ENCODE measurements around the gene CLEC18A. TPM values are rescaled to one million over a fixed set of nuclear protein-coding genes. Genes with fewer than 3 reads are reported as not detected.
"Not testable (repeated sequence)": the region's sequence is repeated elsewhere in the genome, so short reads cannot be mapped to it uniquely, and the experiment has no call there.

Gene CLEC18A
- total and polyA plus RNA-seq, 2 of the 4 experiments (the other 2 are of a cell fraction): under 0.01 TPM; not detected in 1

DNA sequence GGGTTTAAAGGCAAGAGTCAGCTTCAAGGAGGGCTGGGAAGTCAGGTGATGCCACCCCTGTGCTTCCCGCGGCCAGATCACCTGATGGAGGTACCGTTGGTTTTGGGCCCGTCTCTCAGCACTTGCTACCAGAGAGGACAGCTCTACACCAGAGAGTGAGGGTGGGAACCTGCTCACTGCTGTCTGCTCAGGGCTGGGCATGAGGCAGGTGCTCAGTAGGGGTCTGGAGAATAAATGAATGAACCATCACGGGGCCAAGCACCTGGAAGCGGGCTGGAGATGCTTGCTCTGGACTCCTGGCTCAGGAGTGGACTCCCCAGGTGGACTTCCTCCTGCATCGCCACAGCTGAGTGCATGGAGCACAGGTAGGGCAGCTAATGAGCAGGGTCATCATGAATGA lies 21.0 kb downstream of the CLEC18A start:
- H2AK9ac ChIP-seq (replicated peaks; ENCODE audit: low read depth, low read length, poor library complexity); ATAC-seq (ENCODE audit: low read depth); H3K79me1 ChIP-seq (ENCODE audit: low read depth in 1 of 2, low read length in 2 of 2); H3K56ac ChIP-seq (ENCODE audit: extremely low read depth, insufficient read depth, low read length); BruUV-seq (replicated peaks); intact Hi-C loops (cut with micrococcal nuclease); H3K9me1 ChIP-seq (ENCODE audit: insufficient read depth, low read length); CTCF ChIA-PET; H3K27ac ChIP-seq (ENCODE audit: insufficient read depth, low read length); H2BK5ac ChIP-seq (ENCODE audit: low read depth, low read length, poor library complexity, severe bottlenecking); H3K4ac ChIP-seq (ENCODE audit: low read depth, low read length); H2BK20ac ChIP-seq (ENCODE audit: low read depth, low read length); H3K4me2 ChIP-seq (ENCODE audit: low read depth, low read length); DNase-seq; H2BK120ac ChIP-seq (ENCODE audit: low read depth, low read length); dilution Hi-C loops (cut with HindIII; ENCODE audit: low sequenced_read_pairs, unreplicated experiment); H2BK15ac ChIP-seq (ENCODE audit: low read depth, low read length); H3K9ac ChIP-seq (ENCODE audit: low read depth, low read length); H4K91ac ChIP-seq (ENCODE audit: insufficient read depth, low read depth, low read length); H3K27me3 ChIP-seq (ENCODE audit: control insufficient read depth, insufficient read depth, low read length); H2AFZ ChIP-seq (replicated peaks; ENCODE audit: low read length, poor library complexity); H2AK5ac ChIP-seq (ENCODE audit: low read depth, low read length); H3K23ac ChIP-seq (ENCODE audit: low read depth, low read length); H3K14ac ChIP-seq (replicated peaks; ENCODE audit: low read depth, low read length); H3K36me3 ChIP-seq (ENCODE audit: control insufficient read depth, insufficient read depth, low read length); H3K18ac ChIP-seq (ENCODE audit: low read depth, low read length); H4K5ac ChIP-seq (ENCODE audit: low read depth, low read length); H3K4me1 ChIP-seq (ENCODE audit: control insufficient read depth, insufficient read depth, low read length); in situ Hi-C loops (cut with MboI; ENCODE audit: low sequenced_read_pairs); H4K8ac ChIP-seq (ENCODE audit: low read depth in 2 of 2, low read length in 2 of 2); H3K9me3 ChIP-seq (ENCODE audit: control insufficient read depth, insufficient read depth, low read length); POLR2A ChIA-PET (ENCODE audit: unreplicated experiment); H3K4me3 ChIP-seq (ENCODE audit: insufficient read depth, low read depth, low read length); H4K20me1 ChIP-seq (ENCODE audit: insufficient read depth, low read length): not testable (repeated sequence)
- WGBS, 2 experiments (ENCODE audit: extremely low coverage in 2 of 2, insufficient read length in 1 of 2): no CpG with 5 or more reads among the region's 7 CpGs

DNA sequence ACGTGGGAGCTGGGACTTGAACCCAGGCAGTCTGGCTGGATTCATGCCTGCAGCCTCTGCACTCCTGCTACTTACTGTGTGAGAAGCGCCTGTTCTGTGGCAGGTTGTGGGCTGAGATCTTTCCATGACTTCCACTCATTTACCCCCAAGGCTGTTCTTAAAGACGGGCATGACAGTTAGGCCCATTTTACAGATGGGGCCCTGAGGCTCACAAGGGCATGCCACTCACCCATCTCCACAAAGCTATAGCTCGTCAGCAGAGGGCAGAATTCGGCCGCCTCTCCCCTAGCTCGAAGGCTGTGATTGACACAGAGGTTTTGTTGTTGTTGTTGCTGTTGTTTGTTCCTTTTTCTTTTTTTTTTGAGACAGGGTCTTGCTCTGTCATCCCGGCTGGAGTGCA lies 21.8 kb downstream of the CLEC18A start:
- H3K23ac ChIP-seq (ENCODE audit: low read depth, low read length); H3K56ac ChIP-seq (ENCODE audit: extremely low read depth, insufficient read depth, low read length); intact Hi-C loops (cut with micrococcal nuclease); H3K4me2 ChIP-seq (ENCODE audit: low read depth, low read length); H3K9ac ChIP-seq (ENCODE audit: low read depth, low read length); H3K14ac ChIP-seq (replicated peaks; ENCODE audit: low read depth, low read length); H2BK15ac ChIP-seq (ENCODE audit: low read depth, low read length); H3K9me3 ChIP-seq (ENCODE audit: control insufficient read depth, insufficient read depth, low read length); H3K27ac ChIP-seq (ENCODE audit: insufficient read depth, low read length); H2BK5ac ChIP-seq (ENCODE audit: low read depth, low read length, poor library complexity, severe bottlenecking); DNase-seq; H4K5ac ChIP-seq (ENCODE audit: low read depth, low read length); H4K91ac ChIP-seq (ENCODE audit: insufficient read depth, low read depth, low read length); H3K4me1 ChIP-seq (ENCODE audit: control insufficient read depth, insufficient read depth, low read length); H2AFZ ChIP-seq (replicated peaks; ENCODE audit: low read length, poor library complexity); H3K4ac ChIP-seq (ENCODE audit: low read depth, low read length); dilution Hi-C loops (cut with HindIII; ENCODE audit: low sequenced_read_pairs, unreplicated experiment); H2BK120ac ChIP-seq (ENCODE audit: low read depth, low read length); H3K27me3 ChIP-seq (ENCODE audit: control insufficient read depth, insufficient read depth, low read length); H2AK9ac ChIP-seq (replicated peaks; ENCODE audit: low read depth, low read length, poor library complexity); POLR2A ChIA-PET (ENCODE audit: unreplicated experiment); H3K79me1 ChIP-seq (ENCODE audit: low read depth in 1 of 2, low read length in 2 of 2); H3K18ac ChIP-seq (ENCODE audit: low read depth, low read length); CTCF ChIA-PET; H3K4me3 ChIP-seq (ENCODE audit: insufficient read depth, low read depth, low read length); H4K8ac ChIP-seq (ENCODE audit: low read depth in 2 of 2, low read length in 2 of 2); ATAC-seq (ENCODE audit: low read depth); H3K9me1 ChIP-seq (ENCODE audit: insufficient read depth, low read length); H4K20me1 ChIP-seq (ENCODE audit: insufficient read depth, low read length); H3K36me3 ChIP-seq (ENCODE audit: control insufficient read depth, insufficient read depth, low read length); in situ Hi-C loops (cut with MboI; ENCODE audit: low sequenced_read_pairs); BruUV-seq (replicated peaks); H2BK20ac ChIP-seq (ENCODE audit: low read depth, low read length); H2AK5ac ChIP-seq (ENCODE audit: low read depth, low read length): not testable (repeated sequence)
- WGBS, 2 experiments (ENCODE audit: extremely low coverage in 2 of 2, insufficient read length in 1 of 2): no CpG with 5 or more reads among the region's 8 CpGs
